B cell (primary cell): ENCODE measurements around the gene HCN1. TPM values are rescaled to one million over a fixed set of nuclear protein-coding genes. Genes with fewer than 3 reads are reported as not detected.

ENCODE experiments used
- ATAC-seq: fragments of 200-7000 bp; cut with Tn5 transposase; one replicate; pipeline ENCODE4 v1.10.0; 2021; ENCODE audit warnings: low read depth, mild to moderate bottlenecking, moderate number of reproducible peaks, moderate library complexity
- CTCF ChIA-PET: fragments of 350-600 bp; sonication (Branson Sonifier 250); formaldehyde crosslinking; loops from one replicate; lab custom pipeline; 2021; ENCODE audit warnings: antibody characterized with exemption, inconsistent platforms; lab: Charles Lee
- POLR2A ChIA-PET: fragments of 350-600 bp; sonication (Branson Sonifier 250); formaldehyde crosslinking; loops from one replicate; lab custom pipeline; 2021; ENCODE audit warnings: antibody characterized with exemption; lab: Charles Lee
- DNase-seq: peaks from one replicate; pipeline ENCODE4 v3.0.0; 2013
- H2AFZ ChIP-seq: 2 replicates; pipeline ENCODE4 v1.6.1; 2012; ENCODE audit warnings: mild to moderate bottlenecking, low read depth, low read length; ENCODE audit not compliant: insufficient read depth, poor library complexity, severe bottlenecking
- H3K27ac ChIP-seq, 2 donors: 1 replicate in 1 of 2; 2 replicates in 1 of 2; pipeline ENCODE4 v1.5.1; 2012 to 2013; ENCODE audit warnings: low read length in 2 of 2, mild to moderate bottlenecking in 2 of 2, moderate library complexity in 1 of 2
- H3K27me3 ChIP-seq, 4 experiments: fragments of 200-600 bp in 1 of 4; sonication (generic) in 1 of 4; replicated peaks in 1 of 4; 1 replicate in 2 of 4; 2 replicates in 2 of 4; pipeline versions ENCODE4 v1.6.1 to v1.7.0; 2013 to 2016; ENCODE audit warnings: low read length in 3 of 4, mild to moderate bottlenecking in 2 of 4, mixed read lengths in 1 of 4, moderate library complexity in 1 of 4; ENCODE audit not compliant: insufficient read depth in 4 of 4, control insufficient read depth in 3 of 4; ENCODE audit errors: control extremely low read depth in 1 of 4
- H3K36me3 ChIP-seq, 2 experiments: replicated peaks in 1 of 2; 1 replicate in 1 of 2; 2 replicates in 1 of 2; pipeline versions ENCODE4 v1.6.1 to v1.7.1; 2013; ENCODE audit warnings: low read length in 1 of 2; ENCODE audit not compliant: insufficient read depth in 2 of 2, control insufficient read depth in 1 of 2; ENCODE audit errors: control extremely low read depth in 1 of 2, extremely low read depth in 1 of 2
- H3K4me1 ChIP-seq, 2 donors: fragments of 200-600 bp in 1 of 2; sonication (generic) in 1 of 2; 1 replicate in 1 of 2; 2 replicates in 1 of 2; pipeline versions ENCODE4 v1.5.1 to v1.6.1; 2013 to 2017; ENCODE audit warnings: low read length in 2 of 2; ENCODE audit not compliant: control insufficient read depth in 2 of 2, insufficient read depth in 2 of 2
- H3K4me2 ChIP-seq: replicated peaks from 2 replicates; pipeline ENCODE3; 2012; ENCODE audit warnings: mild to moderate bottlenecking, low read depth, low read length; ENCODE audit not compliant: poor library complexity, severe bottlenecking
- H3K4me3 ChIP-seq, 5 experiments: fragments of 200-600 bp in 1 of 5; sonication (generic) in 1 of 5; 1 replicate in 3 of 5; 2 replicates in 2 of 5; pipeline versions ENCODE4 v1.5.1 to v1.7.0; 2011 to 2016; ENCODE audit warnings: low read length in 4 of 5, mild to moderate bottlenecking in 4 of 5, low read depth in 2 of 5, control low read depth in 1 of 5, moderate library complexity in 1 of 5; ENCODE audit not compliant: insufficient read depth in 1 of 5; ENCODE audit errors: control extremely low read depth in 1 of 5, extremely low read depth in 1 of 5
- H3K79me2 ChIP-seq: fragments of 200-600 bp; sonication (generic); one replicate; pipeline ENCODE4 v1.6.0; 2016; ENCODE audit warnings: low read length; ENCODE audit not compliant: control insufficient read depth, insufficient read depth
- H3K9ac ChIP-seq: fragments of 200-600 bp; sonication (generic); 2 replicates; pipeline ENCODE4 v1.6.1; 2017; ENCODE audit warnings: mild to moderate bottlenecking, low read length, moderate library complexity
- H3K9me3 ChIP-seq, 3 donors: one replicate each; pipeline versions ENCODE4 v1.6.1 to v1.7.1; 2013; ENCODE audit warnings: low read length in 2 of 3; ENCODE audit not compliant: control insufficient read depth in 2 of 3, insufficient read depth in 1 of 3; ENCODE audit errors: control extremely low read depth in 1 of 3
- H4K20me1 ChIP-seq: 2 replicates; pipeline ENCODE4 v1.6.0; 2012; ENCODE audit warnings: mild to moderate bottlenecking, low read length; ENCODE audit not compliant: insufficient read depth, control insufficient read depth, poor library complexity, severe bottlenecking
- H3K27ac Mint-ChIP-seq: one replicate; pipeline ENCODE4 v1.8.0; 2021; ENCODE audit warnings: mixed read lengths
- H3K27me3 Mint-ChIP-seq: one replicate; pipeline ENCODE4 v1.8.0; 2021; ENCODE audit warnings: mixed read lengths
- H3K4me1 Mint-ChIP-seq: one replicate; pipeline ENCODE4 v1.8.0; 2021; ENCODE audit warnings: mixed read lengths
- H3K4me3 Mint-ChIP-seq: one replicate; pipeline ENCODE4 v1.8.0; 2021; ENCODE audit warnings: mixed read lengths
- H3K9me3 Mint-ChIP-seq: one replicate; pipeline ENCODE4 v1.8.0; 2022; ENCODE audit warnings: mixed read lengths; ENCODE audit not compliant: insufficient read depth
- EZH2 ChIP-seq: IDR thresholded peaks from 2 replicates; pipeline ENCODE4 v1.6.1; 2012; ENCODE audit warnings: borderline replicate concordance, low read depth, mild to moderate bottlenecking, moderate library complexity, low read length; ENCODE audit not compliant: insufficient read depth, poor library complexity, severe bottlenecking
- WGBS: methylation state at CpG from one replicate; pipeline ENCODE4 v1.1.5; 2013; ENCODE audit warnings: missing lambda C conversion rate; ENCODE audit not compliant: insufficient coverage; 5-methylcytosine and 5-hydroxymethylcytosine counted together
- intact Hi-C: fragments of 100-400 bp; cut with micrococcal nuclease; formaldehyde crosslinking; loops from one replicate; pipeline ENCODE4 v1.10.0; 2022
- polyA plus RNA-seq: library from polyadenylated mRNA; depleted of rRNA; stranded (reverse); fragments of >200 nt; gene quantifications from 2 replicates; pipeline ENCODE4 v1.2.3, GENCODE V29; 2012
- total RNA-seq, 2 donors: library from RNA; stranded (reverse); fragments of 120-200 nt in 1 of 2; gene quantifications; 1 replicate in 1 of 2; 2 replicates in 1 of 2; pipeline versions ENCODE4 v1.2.3 to v1.2.4, GENCODE V29; 2013 to 2022
- TF ChIP-seq, protein P1 (sequence below): fragments of 200-600 bp; IDR thresholded peaks from one replicate; pipeline ENCODE4 v1.8.0; 2022; ENCODE audit warnings: antibody characterized with exemption, mild to moderate bottlenecking

The HCN1 gene
- total and polyA plus RNA-seq, 2 donors (not counting 1 experiment from before 2014, with no cell fraction given) = not detected

DNA sequence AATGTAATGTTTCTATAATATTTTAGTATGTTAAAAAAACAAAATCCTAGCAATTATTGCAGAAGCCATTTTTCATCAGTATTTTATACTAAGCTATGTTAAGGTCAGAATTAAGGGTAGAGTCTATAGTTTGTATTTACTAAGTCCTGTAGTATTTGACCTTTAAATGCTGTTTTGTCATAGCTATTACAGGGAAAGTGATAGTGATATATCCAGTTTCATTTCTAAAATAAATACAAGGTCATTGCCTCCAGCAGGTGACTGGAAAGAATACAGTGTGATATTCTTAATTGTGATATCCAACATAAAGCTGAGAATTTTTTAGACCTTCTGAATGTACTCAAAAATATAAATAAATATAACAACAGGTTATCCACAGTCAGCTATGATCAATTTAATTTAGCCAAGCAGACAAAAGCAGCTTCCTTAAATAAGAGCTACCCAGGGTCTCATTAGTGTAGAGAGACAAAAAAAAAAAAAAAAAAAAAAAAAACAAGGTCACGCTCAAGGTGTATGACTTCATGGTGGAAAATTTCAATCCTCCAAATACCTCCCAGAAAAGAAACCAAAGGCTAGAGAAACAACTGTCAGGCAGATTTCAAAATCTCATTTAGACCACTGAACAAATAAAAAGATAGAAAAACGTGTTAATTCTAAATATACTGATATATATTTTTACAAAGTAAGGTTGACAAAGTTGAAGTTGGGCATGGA, 278.7 kb downstream of the HCN1 start:
- TF ChIP-seq, protein P1, sequence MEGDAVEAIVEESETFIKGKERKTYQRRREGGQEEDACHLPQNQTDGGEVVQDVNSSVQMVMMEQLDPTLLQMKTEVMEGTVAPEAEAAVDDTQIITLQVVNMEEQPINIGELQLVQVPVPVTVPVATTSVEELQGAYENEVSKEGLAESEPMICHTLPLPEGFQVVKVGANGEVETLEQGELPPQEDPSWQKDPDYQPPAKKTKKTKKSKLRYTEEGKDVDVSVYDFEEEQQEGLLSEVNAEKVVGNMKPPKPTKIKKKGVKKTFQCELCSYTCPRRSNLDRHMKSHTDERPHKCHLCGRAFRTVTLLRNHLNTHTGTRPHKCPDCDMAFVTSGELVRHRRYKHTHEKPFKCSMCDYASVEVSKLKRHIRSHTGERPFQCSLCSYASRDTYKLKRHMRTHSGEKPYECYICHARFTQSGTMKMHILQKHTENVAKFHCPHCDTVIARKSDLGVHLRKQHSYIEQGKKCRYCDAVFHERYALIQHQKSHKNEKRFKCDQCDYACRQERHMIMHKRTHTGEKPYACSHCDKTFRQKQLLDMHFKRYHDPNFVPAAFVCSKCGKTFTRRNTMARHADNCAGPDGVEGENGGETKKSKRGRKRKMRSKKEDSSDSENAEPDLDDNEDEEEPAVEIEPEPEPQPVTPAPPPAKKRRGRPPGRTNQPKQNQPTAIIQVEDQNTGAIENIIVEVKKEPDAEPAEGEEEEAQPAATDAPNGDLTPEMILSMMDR = no peak
- TF ChIP-seq EZH2 = no peak
- ATAC-seq (no peak), DNase-seq (no peak)
- POLR2A ChIA-PET = no interaction called here
- Histone ChIP-seq H3K36me3 (no peaks in the 10 kb centered on the region), H3K9ac (no peak overlapping the region), H3K27me3 (no peaks in the 10 kb centered on the region), H4K20me1 (no peaks in the 10 kb centered on the region), H3K4me3 (no peak overlapping the region), H3K79me2 (no peaks in the 10 kb centered on the region), H3K4me1 (no peaks in the 10 kb centered on the region), H3K27ac (no peak overlapping the region), H3K9me3 (no peaks in the 10 kb centered on the region), H2AFZ (no peak overlapping the region), H3K4me2 (no peak overlapping the region)
- CTCF ChIA-PET = interaction anchor here (1.1 kb wide), 1 partner anchor 16 kb away, joined by 3 read pairs; no protein-coding TSS in a partner anchor
- Mint-ChIP-seq H3K27me3 (no peaks in the 10 kb centered on the region), H3K4me1 (no peaks in the 10 kb centered on the region), H3K4me3 (no peak overlapping the region), H3K9me3 (peaks cover 4% of the 10 kb centered on the region), H3K27ac (no peak overlapping the region)
- intact Hi-C loops = no loop called here
- no CpG with 5 or more reads among the region's 2 CpGs for WGBS
